ENCODE measurements around the gene LRP5.

DNA sequence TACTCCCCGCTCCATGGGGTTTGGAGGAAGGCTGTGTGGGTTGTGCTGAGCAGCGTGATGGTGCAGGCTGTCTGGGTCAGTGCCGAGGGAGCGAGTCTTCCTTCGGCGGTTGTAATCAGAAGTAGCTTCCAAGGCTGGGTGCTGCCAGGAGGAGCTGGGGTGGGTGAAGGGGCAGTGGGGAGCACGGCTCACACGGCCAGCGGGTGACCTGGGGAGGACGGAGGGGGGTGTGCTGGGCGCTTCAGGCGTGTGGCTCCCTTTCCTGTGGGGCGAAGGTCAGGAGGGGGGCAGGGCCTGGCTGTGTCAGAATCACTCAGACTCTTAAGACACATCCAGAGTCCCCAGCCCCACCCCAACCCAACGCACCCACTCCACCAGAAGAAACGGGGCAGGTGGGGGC is 60.2 kb downstream of the LRP5 start:
- TF ChIP-seq, protein P1, sequence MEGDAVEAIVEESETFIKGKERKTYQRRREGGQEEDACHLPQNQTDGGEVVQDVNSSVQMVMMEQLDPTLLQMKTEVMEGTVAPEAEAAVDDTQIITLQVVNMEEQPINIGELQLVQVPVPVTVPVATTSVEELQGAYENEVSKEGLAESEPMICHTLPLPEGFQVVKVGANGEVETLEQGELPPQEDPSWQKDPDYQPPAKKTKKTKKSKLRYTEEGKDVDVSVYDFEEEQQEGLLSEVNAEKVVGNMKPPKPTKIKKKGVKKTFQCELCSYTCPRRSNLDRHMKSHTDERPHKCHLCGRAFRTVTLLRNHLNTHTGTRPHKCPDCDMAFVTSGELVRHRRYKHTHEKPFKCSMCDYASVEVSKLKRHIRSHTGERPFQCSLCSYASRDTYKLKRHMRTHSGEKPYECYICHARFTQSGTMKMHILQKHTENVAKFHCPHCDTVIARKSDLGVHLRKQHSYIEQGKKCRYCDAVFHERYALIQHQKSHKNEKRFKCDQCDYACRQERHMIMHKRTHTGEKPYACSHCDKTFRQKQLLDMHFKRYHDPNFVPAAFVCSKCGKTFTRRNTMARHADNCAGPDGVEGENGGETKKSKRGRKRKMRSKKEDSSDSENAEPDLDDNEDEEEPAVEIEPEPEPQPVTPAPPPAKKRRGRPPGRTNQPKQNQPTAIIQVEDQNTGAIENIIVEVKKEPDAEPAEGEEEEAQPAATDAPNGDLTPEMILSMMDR (conservative IDR thresholded peaks at IDR 0.05; ENCODE audit: low read depth, low read length): no peak
- no peak for TF ChIP-seq EZH2 (IDR thresholded peaks at IDR 0.05; ENCODE audit: borderline replicate concordance, low read depth, low read length, poor library complexity, severe bottlenecking)
